A204.1 (cell line): ENCODE measurements around the gene SNX25.

Experiments
- FAIRE-seq: peaks from 2 replicates; lab custom pipeline; 2012; peaks lifted over from hg19 to GRCh38; lab: Jason Lieb, UNC

SNX25 gene

DNA sequence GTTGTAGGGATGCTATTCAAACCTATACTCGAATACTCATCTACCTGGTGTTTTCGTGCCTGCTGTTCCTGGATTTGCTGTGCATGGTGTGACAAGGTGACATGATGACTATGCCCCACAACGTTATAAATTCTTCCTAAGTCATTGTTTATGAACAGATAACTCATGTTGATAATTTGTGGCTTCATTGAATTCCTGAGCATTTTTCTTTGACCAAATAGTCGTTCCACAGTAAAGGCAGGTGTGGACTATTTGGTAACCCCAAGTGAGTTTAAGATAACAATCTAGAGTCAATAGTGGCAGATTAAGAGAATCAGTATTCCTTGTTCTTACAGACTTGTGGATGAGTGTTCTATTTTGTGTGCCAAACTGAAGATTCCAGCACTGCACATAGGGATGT lies 59.9 kb downstream of the SNX25 start:
- FAIRE-seq, result no peak

DNA sequence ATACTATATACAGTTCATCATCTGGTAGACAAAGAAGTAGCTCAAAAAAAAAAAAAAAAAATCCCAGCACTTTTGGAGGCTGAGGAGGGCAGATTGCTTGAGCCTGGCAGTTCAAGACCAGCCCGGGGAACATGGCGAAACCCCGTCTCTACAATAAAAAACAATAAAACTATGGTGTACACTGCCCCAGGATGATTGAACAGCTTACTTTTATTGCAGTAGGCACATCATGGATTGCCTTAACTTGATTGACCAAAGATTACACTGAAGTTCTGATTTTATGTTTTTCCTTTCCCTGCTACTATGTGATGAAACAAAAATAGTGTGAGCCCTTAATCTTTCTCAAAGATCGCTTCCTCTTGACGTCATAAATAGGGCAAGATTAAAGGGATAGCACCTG lies 60.6 kb downstream of the SNX25 start:
- FAIRE-seq, result no peak

DNA sequence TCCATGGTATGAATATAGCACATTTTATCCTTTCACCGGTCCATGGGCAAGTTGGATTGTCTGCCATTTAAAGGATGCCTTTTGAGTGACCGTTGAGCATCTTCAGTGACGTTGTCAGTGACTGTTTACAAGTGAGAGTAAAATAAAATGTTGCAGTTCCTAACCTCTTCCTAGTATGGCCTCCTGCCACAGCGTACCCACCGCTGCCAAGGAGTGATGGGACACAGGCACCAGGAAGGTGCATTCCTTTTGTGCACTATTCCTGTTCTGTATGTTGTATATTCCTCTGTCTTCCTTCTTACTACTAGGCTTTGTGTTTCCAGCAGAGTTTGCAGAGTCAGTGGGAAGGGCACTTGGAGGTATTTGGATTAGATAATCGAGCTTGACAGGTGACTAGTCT lies 61.5 kb downstream of the SNX25 start:
- no peak for FAIRE-seq

DNA sequence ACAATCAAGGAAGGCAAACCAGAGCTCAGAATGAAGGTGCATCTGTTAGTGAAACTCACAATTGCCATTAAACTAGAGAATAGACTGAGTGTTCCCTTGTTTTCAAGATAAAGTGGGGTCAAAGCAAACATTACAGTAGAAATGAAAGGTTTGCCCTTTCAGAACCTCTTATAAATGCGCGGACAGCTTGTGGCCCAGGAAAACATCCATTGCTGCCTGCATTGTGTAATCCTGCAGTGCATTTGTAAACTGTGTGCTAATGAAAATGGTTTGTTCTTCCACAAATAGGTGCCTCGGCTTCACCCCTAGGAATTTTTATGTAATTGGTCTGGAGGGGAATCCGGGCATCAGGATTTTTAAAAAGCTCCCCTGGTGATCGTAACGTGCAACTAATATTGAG lies 62.8 kb downstream of the SNX25 start:
- FAIRE-seq, result no peak

DNA sequence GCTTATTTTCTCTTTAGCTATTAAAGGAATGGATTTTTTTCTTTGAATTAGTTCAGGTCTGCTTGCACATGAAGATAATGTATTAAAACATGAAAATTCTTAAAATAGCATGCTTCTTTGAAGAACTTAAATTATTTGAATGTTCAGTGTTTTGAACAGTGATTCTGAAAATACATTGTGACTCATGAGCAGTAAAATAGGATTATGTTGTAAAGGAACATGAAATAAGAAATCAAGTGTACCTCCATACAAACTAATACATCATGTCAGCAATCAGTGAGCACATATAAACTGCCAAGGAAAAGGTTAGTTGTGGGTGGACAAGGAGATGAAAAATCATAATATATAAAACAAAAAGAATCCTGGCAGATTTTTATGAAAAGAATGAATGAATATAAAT lies 66.1 kb downstream of the SNX25 start:
- FAIRE-seq, result no peak

DNA sequence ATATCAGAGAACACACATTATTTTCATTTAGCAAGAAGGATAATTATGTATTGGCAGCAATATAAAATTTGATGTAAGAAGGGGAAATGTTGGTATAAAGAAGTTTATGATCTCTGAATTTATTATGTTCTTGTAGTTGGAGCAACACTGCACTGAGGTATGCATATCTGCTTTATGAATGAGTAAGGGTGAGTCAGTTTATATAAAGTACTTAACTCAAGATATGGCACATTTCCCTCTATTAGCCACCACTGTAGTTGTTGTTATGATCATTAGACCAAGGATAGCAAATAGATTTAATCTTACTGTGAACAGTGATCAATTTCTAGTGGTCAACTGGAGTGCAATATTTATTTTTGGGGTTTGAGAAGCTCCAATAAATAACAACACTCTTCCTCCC lies 66.6 kb downstream of the SNX25 start:
- FAIRE-seq, result no peak

DNA sequence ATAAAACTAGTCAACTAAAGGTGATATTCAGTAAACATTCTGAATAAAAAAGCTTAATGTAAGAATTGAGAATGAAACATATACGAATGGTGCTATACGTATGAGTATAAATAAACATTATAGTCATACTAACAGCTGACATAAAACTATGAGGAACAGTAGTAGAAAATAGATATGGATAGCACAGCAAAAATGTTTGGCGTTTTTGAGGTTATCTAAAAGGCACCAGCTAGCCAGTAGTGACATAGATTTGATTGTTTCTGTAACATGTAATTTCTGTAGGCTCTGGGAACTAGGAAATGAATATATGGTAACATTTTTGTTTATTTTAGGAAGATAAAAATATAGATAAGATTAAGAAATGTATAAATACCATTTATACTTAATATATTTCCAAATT lies 69.3 kb downstream of the SNX25 start:
- no peak for FAIRE-seq

DNA sequence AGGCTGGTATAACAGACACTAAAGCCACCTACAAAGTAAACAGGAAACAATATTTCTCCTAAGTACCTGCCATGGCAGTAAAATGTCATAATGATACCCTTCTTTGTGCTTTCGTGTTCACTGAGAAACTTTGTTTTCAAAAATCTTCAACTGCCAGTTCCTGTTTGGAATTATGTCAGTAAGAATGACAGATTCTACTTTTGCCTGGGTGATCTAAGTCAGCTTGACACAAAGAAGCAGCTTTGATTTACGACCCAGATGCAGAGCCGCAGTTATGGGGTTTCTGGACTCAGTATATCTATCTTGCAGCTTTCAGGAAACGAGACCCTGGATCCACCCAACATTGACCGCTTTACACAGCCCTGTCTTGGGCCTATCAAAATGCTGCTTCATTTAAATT lies 71.2 kb downstream of the SNX25 start:
- FAIRE-seq, result no peak

DNA sequence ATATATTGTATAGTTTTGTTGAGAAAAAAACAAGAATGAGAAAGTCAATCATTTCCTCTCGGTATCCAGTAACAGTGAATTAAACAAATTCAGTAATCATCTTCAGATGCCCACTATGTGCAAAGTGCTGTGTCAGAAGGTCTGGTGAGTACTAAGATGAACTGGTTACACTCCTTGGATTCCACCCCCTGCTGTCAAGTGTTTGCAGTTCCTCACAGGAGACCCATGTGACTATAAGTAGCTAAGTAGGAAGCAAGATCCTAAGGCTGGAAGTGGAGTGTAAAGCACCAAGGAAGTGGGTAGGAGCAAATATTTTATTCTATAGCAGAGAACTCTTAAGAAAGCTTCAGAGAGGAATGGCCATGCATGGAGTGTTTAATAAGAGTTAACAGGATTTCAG lies 73.6 kb downstream of the SNX25 start:
- FAIRE-seq, result no peak

DNA sequence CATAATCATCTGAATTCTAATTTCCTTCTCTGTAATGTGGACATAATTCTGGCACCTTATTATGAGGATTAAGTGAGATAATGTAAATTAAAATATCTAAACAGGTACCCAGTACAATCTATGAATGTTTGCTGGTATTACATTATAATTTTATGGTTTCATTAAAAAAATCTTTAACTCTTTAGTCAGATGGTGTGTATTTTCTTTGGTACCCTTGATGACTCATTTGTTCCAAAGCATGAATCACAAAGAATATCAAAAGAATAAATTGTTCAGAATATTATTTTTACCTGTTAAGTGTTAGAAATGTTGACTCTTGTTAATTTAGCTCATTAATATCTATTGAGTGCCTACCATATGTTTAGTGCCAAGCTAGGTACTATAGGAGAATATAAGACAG lies 74.3 kb downstream of the SNX25 start:
- FAIRE-seq, result no peak

DNA sequence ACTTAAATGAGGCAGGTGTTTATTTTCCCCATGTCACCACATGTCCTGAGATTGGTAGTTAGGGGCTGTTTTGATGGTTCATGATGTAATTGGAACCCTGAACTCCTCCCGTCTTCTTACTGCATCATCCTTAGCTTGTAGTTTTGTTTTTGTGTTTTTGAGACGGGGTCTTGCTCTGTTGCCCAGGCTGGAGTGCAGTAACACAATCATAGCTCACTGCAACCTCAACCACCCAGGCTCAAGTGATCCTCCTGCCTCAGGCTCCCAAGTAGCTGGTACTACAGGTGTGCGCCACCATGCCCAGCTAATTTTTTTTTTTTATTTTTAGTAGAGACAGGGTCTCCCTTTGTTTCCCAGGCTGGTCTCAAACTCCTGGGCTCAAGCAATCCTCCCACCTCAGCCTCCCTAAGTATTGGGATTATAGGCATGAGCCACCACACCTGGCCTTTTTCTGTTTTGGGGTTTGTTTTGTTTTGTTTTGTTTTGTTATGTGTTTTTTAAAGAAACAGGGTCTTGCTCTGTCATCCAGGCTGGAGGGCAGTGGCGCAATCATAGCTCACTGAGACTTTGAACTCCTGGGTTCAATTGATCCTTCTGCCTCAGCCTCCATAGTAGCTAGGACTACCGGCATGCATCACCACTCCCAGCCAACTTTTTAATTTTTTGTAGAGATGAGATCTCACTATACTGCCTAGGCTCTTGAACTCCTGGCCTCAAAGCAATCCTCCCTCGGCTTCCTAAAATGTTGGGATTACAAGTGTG lies 76.4 kb downstream of the SNX25 start:
- no peak for FAIRE-seq

DNA sequence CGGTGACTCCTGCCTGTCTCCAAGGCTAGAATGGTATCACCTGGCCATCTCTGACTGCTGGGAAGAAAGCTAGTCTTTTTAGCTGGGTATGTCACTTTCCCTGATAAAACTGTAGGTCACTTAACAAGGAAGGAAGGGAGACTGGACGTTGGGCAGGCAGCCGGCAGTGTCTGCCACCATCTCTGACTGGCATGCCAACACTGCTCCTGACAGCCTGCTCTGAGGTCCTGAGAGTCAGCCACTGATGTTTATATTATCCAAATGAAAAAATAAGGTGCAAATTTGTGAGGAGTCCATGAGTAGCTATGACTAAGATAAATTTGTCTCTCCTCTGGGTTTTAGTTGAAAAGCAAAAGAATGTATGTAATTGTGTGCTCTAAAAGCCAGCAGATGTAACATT lies 77.2 kb downstream of the SNX25 start:
- FAIRE-seq, result no peak

DNA sequence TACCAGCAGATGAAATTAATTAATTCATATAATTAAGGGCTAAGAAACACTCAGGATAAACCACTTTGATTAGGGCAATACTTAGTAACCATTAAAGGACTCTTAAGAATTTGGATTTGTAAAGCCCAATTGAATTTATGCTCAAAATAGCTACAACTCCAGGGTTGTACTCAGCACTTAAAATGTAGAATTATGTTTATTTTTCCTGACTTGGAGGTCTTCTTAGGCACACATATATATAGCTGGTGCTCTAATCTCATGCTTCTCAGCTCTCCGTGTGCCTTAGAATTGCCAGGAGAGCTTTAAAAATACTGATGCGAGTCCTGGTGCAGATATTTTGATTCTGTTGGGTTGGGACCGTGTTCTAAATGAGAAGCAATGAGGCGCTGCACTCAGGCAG lies 77.6 kb downstream of the SNX25 start:
- FAIRE-seq, result no peak

DNA sequence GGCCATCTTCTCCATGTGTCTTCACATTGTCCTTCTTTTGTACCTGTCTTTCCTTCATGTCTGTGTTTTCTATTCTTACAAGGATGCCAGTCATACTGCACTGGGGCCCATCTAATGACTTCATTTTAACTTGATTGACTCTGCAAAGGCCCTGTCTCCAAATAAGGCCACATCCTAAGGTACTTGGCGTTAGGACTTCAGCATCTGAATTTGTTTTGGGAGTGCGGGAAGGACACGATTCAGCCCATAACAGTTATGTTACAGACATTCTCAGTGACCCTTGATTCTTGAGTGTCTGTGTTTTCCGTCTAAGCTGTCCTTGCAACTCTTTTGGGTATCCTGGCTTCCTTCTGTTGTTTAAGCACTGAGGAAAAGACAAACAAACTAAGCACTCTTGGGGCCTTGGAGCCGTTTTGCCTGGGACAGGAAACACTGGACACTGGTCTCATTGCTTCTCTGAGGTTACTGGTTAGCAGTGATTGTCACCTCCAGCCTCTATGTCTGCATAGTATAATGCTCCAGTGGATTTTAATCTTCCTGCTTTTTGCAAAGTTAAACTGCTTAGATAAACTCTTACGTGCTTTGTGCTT lies 80.7 kb downstream of the SNX25 start:
- no peak for FAIRE-seq

DNA sequence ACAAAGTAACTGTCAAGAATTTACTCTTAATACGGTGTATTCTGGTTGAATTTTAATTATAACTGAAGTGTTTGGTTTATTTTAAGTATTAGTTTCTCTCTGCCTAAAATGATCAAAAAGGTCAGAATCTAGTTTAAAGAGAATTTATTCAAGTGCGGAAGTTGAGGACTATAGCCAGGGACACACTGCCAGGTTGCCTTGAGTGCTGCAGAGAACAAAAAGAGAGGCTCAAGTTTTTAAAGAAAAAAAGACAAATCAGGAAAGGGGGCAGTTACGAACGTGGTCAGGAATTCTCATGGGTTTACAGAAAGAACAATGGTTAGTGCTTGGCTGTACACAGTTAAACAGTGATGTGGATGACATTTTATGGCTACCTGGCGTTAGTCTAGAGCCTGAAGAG lies 81.3 kb downstream of the SNX25 start:
- no peak for FAIRE-seq

DNA sequence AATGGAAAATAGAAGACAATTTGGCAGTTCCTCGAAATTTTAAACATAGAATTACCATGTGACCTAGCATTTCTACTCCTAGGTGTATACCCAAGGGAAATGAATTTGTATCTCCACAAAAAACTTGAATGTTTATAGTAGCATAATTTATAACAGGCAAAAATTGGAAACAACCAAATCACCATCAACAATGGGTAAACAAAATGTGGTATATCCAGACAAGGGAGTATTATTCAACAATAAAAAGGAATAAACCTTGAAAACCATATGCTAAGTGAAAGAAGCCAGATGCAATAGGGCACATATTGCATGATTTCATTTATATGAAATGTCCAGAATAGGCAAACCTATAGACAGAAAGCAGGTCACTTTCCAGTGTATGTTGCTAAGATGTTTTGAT lies 83.8 kb downstream of the SNX25 start:
- FAIRE-seq, result no peak

DNA sequence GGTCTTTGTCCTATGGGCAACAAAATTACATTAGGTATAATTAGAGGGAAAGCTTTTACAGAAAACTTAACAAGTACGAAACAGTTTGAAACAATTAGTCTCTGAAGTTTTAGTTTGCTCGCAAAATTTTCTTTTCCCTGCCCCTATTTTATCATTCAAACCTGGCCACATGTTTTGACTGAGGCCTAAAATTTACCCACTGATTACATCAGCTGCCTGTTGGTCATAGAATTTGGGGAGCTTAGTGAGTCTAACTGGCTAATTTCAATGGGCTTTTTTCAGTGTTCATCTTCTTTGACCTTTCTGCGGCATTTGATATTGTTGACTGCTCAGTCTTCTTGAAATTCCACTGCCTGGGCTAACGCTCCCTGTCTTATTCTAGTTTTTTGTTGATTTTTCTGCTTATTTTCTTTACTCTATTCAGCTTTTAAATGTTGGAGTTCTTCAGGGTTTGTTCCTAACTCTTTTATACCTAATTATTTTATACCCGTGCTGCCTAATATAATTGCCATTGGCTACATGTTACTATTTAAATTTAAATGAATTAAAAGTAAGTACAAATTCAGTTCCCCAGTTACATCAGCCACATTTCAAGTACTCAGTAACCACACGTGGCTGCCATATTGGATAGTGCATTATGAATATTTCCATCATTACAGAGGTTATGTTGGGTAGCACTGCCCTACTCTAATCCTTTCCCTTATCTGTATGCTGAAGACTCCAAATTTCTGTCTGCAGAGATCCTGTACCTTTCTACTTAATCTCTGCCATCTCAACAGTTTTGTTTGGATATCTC lies 87.5 kb downstream of the SNX25 start:
- FAIRE-seq, result no peak

DNA sequence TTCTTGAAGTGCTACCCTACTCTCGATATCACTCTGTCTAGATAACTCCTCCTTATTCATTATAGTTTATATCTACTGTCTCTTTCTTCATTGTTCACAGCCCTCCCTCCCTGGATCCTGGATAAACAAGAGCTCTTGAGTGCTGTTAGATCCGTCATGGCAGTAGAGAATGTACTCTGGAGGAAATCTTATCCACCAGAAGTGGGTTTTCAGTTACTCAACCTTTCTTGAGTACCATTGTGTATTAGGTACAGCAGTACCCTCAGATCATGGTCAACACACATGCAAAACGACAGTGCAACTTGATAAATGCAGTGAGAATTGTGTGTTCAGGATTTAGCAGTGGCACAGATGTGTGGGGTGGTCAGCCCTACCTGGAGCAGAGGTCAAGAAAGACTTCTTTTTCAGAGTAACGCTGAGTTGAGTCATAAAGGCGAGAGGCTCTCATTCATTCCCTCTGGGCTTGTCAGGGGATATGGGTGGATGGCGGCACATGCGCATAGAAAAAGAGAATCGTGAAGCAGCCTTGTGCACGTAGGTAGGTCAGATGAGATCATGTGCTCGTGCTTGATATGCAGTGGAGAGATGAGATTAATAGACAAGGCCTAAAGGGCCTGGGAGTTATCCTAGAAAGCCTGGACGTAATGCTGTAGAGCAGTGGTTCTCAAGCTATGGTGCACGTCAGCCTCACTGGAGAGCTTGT lies 89.5 kb downstream of the SNX25 start:
- FAIRE-seq, result no peak

DNA sequence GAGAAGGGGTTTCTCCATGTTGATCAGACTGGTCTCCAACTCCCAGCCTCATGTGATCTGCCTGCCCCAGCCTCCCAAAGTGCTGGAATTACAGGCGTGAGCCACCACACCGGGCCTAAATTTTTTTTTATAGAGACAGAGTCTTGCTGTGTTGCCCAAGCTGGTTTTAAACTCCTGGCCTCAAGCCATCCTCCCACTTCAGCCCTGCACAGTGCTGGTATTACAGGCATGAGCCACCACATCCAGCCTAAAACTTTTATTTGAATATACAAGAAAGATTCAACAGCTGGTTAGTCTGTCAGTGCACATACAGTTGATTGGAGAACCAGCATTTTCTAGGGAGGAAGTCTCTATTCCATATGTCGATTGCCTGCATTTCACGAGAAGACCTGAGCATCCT lies 95.1 kb downstream of the SNX25 start:
- FAIRE-seq, result no peak

DNA sequence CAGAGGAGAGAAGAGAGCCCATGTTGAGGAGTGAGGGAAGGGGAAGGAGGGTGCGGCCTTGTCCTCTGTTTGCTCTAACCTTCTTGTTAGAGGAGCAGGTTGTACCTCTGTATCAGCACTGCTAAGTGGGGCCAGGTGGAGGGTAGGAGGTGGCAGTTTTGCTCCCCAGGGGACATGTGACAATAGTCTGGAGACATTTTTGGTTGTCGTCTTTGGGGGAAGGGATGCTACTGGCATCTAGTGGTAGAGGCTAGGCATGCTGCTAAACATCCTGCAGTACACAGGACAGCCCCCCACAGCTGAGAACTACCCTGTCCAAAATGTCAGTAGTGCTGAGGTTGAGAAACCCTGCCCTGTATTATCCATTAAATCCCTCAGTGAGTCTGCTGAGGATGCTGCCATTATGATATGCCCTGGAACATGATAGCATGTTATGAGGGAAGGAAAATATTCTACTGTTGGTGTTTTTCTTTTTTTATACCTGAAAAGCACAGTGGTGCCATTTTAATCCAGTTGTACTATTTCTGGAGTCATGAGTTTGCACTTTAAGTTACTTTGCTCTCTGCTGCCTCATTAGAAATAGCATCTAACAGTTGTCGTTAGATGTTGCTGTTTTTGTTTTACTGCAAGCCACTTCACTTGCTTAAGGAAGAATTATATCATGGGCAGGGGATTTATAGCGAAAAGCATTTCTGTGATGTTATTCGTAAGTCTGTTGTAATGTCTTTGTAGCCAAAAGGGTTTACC lies 95.7 kb downstream of the SNX25 start:
- no peak for FAIRE-seq

DNA sequence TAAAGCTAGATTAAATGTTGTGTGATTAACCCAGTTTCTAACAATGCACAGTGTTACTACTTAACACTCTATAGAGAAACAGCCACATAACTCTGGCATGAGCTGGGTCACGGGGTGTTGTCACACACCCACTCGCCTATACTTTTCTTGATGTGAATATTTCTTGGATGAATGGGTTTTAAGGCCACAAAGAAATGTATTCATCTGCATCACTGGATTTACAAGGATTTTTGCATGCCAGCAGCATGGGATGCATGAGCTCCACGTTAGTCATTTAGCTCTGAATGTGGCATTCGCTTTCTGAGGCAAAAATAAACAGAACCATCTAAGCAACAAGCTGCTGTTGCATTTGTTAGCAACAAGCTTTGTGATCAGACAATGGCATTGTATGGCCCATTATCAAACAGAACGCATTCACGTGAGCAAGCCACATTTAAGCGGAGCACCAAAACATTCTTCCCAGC lies 96.6 kb downstream of the SNX25 start:
- FAIRE-seq, result no peak
